22Rv1 (cell line): Measurements from ENCODE around the gene STX2.

Experiments used
- ZFX ChIP-seq: fragments of 450-650 bp; IDR thresholded peaks from 2 replicates; pipeline ENCODE4 v1.6.1; 2017; ENCODE audit warnings: antibody characterized with exemption, borderline replicate concordance
- TF ChIP-seq, protein P1 (sequence below): fragments of 450-650 bp; IDR thresholded peaks from 2 replicates; pipeline ENCODE4 v1.5.1; 2017; ENCODE audit warnings: mild to moderate bottlenecking

DNA sequence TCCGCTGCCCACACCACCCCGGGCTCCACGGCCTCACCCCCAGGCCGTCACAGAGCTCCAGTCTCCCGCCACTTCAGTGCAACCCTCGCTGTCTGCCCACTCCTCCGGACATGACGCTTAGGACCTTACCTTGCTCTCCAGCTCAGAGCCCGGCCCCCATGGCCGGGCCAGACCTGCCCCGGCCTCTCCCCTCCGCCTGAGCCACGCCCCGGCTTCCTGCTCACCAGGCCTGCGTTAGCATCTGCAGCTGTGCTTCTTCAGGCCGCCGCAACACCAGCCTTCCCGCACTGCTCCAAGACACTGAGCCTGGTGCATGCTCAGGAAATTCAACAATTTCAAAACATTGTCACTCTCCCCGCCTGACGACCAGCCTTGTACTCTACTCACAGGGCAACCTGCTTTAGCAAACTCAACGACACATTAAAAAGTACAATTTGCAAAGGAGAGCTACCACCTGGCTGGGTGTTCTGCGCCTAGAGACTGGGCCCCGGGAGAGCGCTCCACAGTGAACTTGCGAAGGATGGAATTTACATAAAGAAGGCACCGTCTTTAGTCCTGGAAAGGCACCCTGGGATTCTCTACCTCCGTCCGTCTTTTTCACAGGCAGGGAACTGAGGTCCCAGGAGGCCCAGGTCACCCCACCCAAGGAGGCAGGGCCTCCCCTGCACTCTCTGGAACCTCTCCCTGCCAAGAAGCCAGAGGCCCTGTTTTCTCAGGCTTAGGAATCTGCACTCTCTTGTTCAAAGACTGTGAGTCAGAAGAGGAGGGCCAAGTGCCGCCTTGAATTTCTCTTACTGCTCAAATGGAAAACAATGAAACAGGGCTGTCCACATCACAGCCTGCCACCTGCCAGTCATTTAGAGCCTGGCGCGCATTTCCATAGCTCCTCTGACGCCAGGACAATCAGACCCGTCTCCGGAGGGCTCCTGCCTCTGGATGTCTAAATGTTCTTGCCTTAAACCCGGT is 51.3 kb downstream of the STX2 start:
- TF ChIP-seq, protein P1, sequence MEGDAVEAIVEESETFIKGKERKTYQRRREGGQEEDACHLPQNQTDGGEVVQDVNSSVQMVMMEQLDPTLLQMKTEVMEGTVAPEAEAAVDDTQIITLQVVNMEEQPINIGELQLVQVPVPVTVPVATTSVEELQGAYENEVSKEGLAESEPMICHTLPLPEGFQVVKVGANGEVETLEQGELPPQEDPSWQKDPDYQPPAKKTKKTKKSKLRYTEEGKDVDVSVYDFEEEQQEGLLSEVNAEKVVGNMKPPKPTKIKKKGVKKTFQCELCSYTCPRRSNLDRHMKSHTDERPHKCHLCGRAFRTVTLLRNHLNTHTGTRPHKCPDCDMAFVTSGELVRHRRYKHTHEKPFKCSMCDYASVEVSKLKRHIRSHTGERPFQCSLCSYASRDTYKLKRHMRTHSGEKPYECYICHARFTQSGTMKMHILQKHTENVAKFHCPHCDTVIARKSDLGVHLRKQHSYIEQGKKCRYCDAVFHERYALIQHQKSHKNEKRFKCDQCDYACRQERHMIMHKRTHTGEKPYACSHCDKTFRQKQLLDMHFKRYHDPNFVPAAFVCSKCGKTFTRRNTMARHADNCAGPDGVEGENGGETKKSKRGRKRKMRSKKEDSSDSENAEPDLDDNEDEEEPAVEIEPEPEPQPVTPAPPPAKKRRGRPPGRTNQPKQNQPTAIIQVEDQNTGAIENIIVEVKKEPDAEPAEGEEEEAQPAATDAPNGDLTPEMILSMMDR, result no peak
- TF ChIP-seq ZFX, result no peak
